ENCODE measurements around the gene ANXA9. TPM values are rescaled to one million over a fixed set of nuclear protein-coding genes. Genes with fewer than 3 reads are reported as not detected.

ANXA9 gene
- total and polyA plus RNA-seq, 2 of the 4 experiments (the other 2 are of a cell fraction) = 0.21 to 0.36 TPM

- ATAC-seq (ENCODE audit: low read depth) (no peak), DNase-seq (no peak)
- no peak overlapping the region for H4K5ac ChIP-seq (ENCODE audit: low read depth, low read length)
- no peaks in the 10 kb centered on the region for H3K4me1 ChIP-seq (ENCODE audit: control insufficient read depth, insufficient read depth, low read length)
- H3K79me1 ChIP-seq (ENCODE audit: low read depth in 1 of 2, low read length in 2 of 2) = no peaks in the 10 kb centered on the region; a peak in 1 of 4 replicates
- in situ Hi-C loops (cut with MboI; ENCODE audit: low sequenced_read_pairs) (no loop called here), dilution Hi-C loops (cut with HindIII; ENCODE audit: low sequenced_read_pairs, unreplicated experiment) (no loop called here), intact Hi-C loops (cut with micrococcal nuclease) (no loop called here)
- no peak overlapping the region for H2AK5ac ChIP-seq (ENCODE audit: low read depth, low read length)
- no peak overlapping the region for H3K18ac ChIP-seq (ENCODE audit: low read depth, low read length)
- H3K14ac ChIP-seq (replicated peaks; ENCODE audit: low read depth, low read length) = no peak overlapping the region
- H2AK9ac ChIP-seq (replicated peaks; ENCODE audit: low read depth, low read length, poor library complexity) = no peak overlapping the region
- H2BK20ac ChIP-seq (ENCODE audit: low read depth, low read length) = no peak overlapping the region
- H3K27me3 ChIP-seq (ENCODE audit: control insufficient read depth, insufficient read depth, low read length) = no peaks in the 10 kb centered on the region
- TF ChIP-seq CTCF (conservative IDR thresholded peaks at IDR 0.05; ENCODE audit: low read depth, low read length) (no peak), SMC3 (IDR thresholded peaks at IDR 0.05; ENCODE audit: low read depth, low read length) (no peak), NFE2L2 (IDR thresholded peaks at IDR 0.05; ENCODE audit: low read depth, low read length) (no peak), POLR2A (IDR thresholded peaks at IDR 0.05; ENCODE audit: low read depth, low read length) (no peak), RCOR1 (IDR thresholded peaks at IDR 0.05; ENCODE audit: insufficient replicate concordance, low read length) (no peak), RFX5 (IDR thresholded peaks at IDR 0.05; ENCODE audit: low read depth, low read length) (no peak), MAZ (IDR thresholded peaks at IDR 0.05; ENCODE audit: borderline replicate concordance, low read depth, low read length) (no peak), USF2 (IDR thresholded peaks at IDR 0.05; ENCODE audit: low read depth, low read length) (no peak), MAFK (IDR thresholded peaks at IDR 0.05; ENCODE audit: low read depth, low read length) (no peak), ELK1 (IDR thresholded peaks at IDR 0.05; ENCODE audit: borderline replicate concordance, low read depth, low read length) (no peak), BHLHE40 (IDR thresholded peaks at IDR 0.05; ENCODE audit: low read depth, low read length) (no peak), CEBPB (IDR thresholded peaks at IDR 0.05; ENCODE audit: low read depth, low read length) (no peak)
- H3K23ac ChIP-seq (ENCODE audit: low read depth, low read length) = no peak overlapping the region
- H3K4ac ChIP-seq (ENCODE audit: low read depth, low read length) = no peak overlapping the region
- no peaks in the 10 kb centered on the region; the same call in 1 of the 2 replicates for H4K20me1 ChIP-seq (ENCODE audit: insufficient read depth, low read length)
- CTCF ChIA-PET = interaction anchor here (0.6 kb wide), 1 partner anchor 72 kb away, joined by 3 read pairs; no protein-coding TSS in a partner anchor
- H3K27ac ChIP-seq (ENCODE audit: insufficient read depth, low read length) = no peak overlapping the region
- BruUV-seq (replicated peaks) = no TSS peak
- no peak overlapping the region for H3K56ac ChIP-seq (ENCODE audit: extremely low read depth, insufficient read depth, low read length)
- no peak overlapping the region for H3K4me2 ChIP-seq (ENCODE audit: low read depth, low read length)
- peaks cover 18% of the 10 kb centered on the region for H3K36me3 ChIP-seq (ENCODE audit: control insufficient read depth, insufficient read depth, low read length)
- no peak overlapping the region for H3K4me3 ChIP-seq (ENCODE audit: insufficient read depth, low read depth, low read length)
- no peak overlapping the region for H3K9ac ChIP-seq (ENCODE audit: low read depth, low read length)
- H3K9me1 ChIP-seq (ENCODE audit: insufficient read depth, low read length) = no peaks in the 10 kb centered on the region
- no peak overlapping the region for H4K8ac ChIP-seq (ENCODE audit: low read depth in 2 of 2, low read length in 2 of 2)
- no peak overlapping the region for H2BK15ac ChIP-seq (ENCODE audit: low read depth, low read length)
- no peaks in the 10 kb centered on the region for H3K9me3 ChIP-seq (ENCODE audit: control insufficient read depth, insufficient read depth, low read length)
- H2BK120ac ChIP-seq (ENCODE audit: low read depth, low read length) = no peak overlapping the region
- H2AFZ ChIP-seq (replicated peaks; ENCODE audit: low read length, poor library complexity) = no peak overlapping the region
- H2BK5ac ChIP-seq (ENCODE audit: low read depth, low read length, poor library complexity, severe bottlenecking) = no peak overlapping the region
- no peak overlapping the region for H4K91ac ChIP-seq (ENCODE audit: insufficient read depth, low read depth, low read length)
- POLR2A ChIA-PET (ENCODE audit: unreplicated experiment) = no interaction called here
Measured at GRCh38 chr1:151026460-151026859, 44.4 kb downstream of the ANXA9 start.

Measured in IMR-90 (cell line).